Activated naive CD4-positive, alpha-beta T cell treated with anti-CD3 and anti-CD28 coated beads, Interleukin-2, amount 50 U/mL, for 24 hours (primary cell): ENCODE results near the gene BRD4.
A peak's percentile ranks its signal among the peaks of the same experiment; 100 is the strongest.

Experiments used
- H3K27ac Mint-ChIP-seq: one replicate; pipeline ENCODE4 v1.8.0; 2021; ENCODE audit warnings: mild to moderate bottlenecking, mixed read lengths
- H3K27me3 Mint-ChIP-seq: one replicate; pipeline ENCODE4 v1.8.0; 2021; ENCODE audit warnings: mixed read lengths
- H3K36me3 Mint-ChIP-seq: one replicate; pipeline ENCODE4 v1.8.0; 2021; ENCODE audit warnings: mixed read lengths
- H3K4me1 Mint-ChIP-seq: one replicate; pipeline ENCODE4 v1.8.0; 2021; ENCODE audit warnings: mixed read lengths
- H3K4me3 Mint-ChIP-seq: one replicate; pipeline ENCODE4 v1.8.0; 2021; ENCODE audit warnings: mild to moderate bottlenecking, mixed read lengths
- H3K9me3 Mint-ChIP-seq: one replicate; pipeline ENCODE4 v1.8.0; 2021; ENCODE audit warnings: mixed read lengths

Gene BRD4

DNA sequence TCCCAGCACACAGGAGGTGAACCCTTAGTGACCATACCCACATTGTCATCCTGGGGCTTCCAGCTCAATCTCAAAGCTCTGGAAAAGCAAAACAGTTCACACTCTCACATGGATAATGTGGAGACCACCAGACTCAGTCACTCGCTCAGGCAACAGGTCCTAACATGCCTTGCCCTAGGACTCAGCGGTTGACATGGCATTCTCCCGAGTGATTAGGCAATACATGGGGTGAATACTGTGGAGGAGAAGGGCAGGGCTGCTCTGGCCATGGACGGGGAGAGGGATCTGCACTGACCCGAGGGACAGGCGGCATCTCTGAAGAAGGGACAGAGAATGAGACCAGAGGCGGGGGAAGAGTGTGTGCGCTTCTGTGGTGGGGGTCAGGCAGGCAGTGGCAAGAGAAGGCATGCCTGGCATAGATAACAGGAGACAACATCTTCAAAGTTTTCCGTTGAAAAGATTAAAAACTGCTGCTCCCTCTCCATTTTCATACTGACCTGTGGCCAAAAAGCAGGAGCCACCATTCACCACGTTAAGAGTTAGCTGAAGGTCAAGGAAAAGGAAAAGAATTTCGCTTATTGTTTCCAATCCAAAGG lies 55.6 kb downstream of the BRD4 start:
- H3K4me3 Mint-ChIP-seq: no peak overlapping the region
- no peaks in the 10 kb centered on the region for H3K9me3 Mint-ChIP-seq
- peaks cover 79% of the 10 kb centered on the region for H3K4me1 Mint-ChIP-seq
- H3K36me3 Mint-ChIP-seq: no peaks in the 10 kb centered on the region
- H3K27me3 Mint-ChIP-seq: no peaks in the 10 kb centered on the region
- H3K27ac Mint-ChIP-seq: peak overlapping the region; percentile 47

DNA sequence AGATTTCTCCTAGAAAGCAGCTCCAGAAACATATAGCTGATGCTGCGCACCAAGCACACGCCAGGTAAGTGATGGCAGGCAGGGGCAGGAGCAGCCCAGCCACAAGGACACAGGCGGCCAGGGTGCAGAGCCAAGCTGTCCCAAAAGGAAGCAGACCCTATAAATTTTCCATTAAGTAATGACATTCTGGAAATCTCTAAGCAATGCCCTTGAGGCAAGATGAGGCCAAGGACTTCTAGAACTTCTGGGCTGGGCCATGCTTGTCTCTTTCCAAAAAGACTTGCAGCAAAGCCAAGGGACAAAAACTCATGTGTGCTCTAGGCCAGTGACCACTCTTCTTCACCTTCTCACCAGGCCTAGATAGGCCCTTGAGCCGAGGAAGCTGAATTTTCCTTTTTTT lies 57.9 kb downstream of the BRD4 start:
- Mint-ChIP-seq H3K36me3 (peaks cover 5% of the 10 kb centered on the region), H3K9me3 (no peaks in the 10 kb centered on the region), H3K27me3 (no peaks in the 10 kb centered on the region), H3K4me3 (no peak overlapping the region), H3K27ac (no peak overlapping the region), H3K4me1 (peaks cover 79% of the 10 kb centered on the region)

DNA sequence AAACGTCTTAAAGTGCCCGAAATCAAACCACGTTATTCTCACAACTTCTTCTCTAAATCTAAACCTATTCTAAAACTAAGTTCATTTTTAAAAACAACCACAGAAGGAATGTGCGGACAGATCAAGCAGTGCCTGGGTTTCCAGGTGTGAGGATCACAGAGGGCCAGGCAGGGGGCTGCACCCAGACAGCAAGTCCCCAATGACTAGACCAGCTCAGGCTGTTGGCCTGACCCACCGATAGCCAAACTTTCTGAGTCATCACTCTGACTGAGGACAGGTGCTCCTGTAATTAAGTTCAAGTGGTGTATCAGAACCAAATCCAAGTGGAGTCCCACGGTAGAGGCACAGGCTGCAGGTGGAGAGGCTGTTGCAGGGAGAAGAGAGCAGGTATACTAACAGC lies 62.5 kb downstream of the BRD4 start:
- no peak overlapping the region for H3K4me3 Mint-ChIP-seq
- H3K9me3 Mint-ChIP-seq: no peaks in the 10 kb centered on the region
- H3K27ac Mint-ChIP-seq: peak overlapping the region; percentile 62
- H3K27me3 Mint-ChIP-seq: no peaks in the 10 kb centered on the region
- peaks cover 5% of the 10 kb centered on the region for H3K36me3 Mint-ChIP-seq
- peaks cover 58% of the 10 kb centered on the region for H3K4me1 Mint-ChIP-seq

DNA sequence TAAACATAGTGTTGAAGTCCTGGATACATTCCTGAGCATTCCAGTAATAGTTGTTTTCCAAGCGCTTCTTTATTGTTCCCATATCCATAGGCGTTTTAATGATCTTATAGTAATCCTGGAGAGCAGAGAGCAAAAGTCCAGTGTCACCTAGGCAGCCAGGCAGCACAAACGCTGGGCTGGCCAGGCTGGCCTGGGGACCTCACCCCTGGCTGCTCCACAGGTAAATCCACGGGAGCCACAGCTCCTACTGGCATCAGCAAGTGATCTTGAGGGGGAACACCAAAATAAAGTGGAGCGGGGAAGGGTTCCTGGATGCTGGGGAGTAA lies 63.4 kb downstream of the BRD4 start:
- Mint-ChIP-seq H3K4me1 (peaks cover 52% of the 10 kb centered on the region), H3K9me3 (no peaks in the 10 kb centered on the region), H3K36me3 (peaks cover 5% of the 10 kb centered on the region), H3K4me3 (no peak overlapping the region), H3K27me3 (no peaks in the 10 kb centered on the region), H3K27ac (peak overlapping the region; percentile 44)

DNA sequence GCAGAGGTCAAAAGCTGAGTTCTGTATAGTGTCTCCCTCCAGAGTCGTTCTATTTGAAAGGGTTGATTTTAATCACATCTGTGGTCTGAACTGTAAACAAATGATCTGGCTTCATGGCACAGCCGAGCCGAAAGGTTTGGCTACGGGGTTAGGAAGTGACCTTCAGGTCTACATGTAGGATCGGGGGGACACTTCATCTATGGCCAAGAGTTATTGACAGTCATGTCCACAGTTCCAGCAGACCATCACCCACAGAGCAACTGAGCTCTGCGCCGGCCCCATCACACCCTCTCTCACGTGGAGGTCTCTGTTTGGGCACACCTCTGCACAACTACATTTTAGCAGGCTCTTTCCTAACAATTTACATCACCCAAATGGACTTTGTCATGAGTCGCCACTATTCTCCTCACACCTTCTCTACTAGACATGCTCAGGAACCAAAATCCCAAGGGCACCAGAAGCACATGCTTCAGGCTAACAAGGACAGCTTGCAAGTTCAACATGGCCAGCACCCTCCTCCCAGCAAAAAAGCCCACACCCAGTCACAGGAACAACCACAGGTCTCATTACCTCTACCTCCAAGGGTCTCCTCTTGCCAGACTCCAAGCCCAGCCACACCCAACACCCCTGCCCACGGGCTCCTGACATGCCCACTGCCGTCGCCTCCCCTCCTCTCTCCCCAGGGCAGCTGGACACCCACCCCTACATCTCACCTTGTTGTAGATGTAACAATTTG lies 64.0 kb downstream of the BRD4 start:
- Mint-ChIP-seq H3K36me3 (peaks cover 5% of the 10 kb centered on the region), H3K9me3 (no peaks in the 10 kb centered on the region), H3K27ac (peak overlapping the region; percentile 44), H3K4me3 (no peak overlapping the region), H3K27me3 (no peaks in the 10 kb centered on the region), H3K4me1 (peaks cover 50% of the 10 kb centered on the region)

DNA sequence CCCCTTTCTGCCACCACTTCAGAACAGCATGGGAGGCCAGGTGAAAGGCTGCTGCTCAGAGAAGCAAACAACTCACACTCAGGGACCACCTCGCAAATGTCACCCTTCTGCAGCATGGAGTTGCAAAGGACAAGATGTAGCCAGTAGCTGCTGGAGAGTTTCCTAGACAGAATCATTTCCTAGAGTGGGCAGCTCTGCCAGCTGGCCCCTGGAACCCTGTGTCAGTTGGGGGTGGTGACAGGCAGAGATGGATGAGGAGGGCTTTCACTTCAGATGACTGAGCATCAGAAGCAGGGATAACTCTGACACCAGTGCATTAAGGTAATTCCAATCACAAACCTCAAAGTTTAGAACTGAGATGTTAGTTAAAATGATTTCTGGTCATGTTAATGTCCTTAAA lies 65.7 kb downstream of the BRD4 start:
- Mint-ChIP-seq H3K9me3 (no peaks in the 10 kb centered on the region), H3K4me3 (no peak overlapping the region), H3K36me3 (peaks cover 5% of the 10 kb centered on the region), H3K27ac (no peak overlapping the region), H3K4me1 (peaks cover 40% of the 10 kb centered on the region), H3K27me3 (no peaks in the 10 kb centered on the region)

DNA sequence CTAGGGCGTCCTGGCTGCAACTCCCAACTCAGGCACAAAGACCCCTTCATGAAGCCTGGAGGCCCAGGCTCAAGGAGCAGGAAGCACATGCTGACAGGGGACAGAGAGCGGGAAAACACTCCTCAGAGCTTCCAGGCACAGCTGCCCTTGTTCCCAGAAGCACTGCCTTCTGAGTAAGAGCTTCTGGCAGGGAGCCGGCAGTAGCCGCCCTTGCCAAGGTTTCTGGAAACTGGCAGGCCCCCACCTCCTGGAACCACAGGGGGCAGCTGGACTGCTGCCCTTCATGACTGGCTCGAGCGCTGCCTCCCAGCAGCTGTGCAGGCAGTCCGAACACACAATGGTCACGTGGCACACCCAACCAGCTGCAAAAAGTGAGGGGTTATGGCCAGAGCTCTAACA lies 66.5 kb downstream of the BRD4 start:
- no peak overlapping the region for H3K4me3 Mint-ChIP-seq
- H3K9me3 Mint-ChIP-seq: no peaks in the 10 kb centered on the region
- no peaks in the 10 kb centered on the region for H3K27me3 Mint-ChIP-seq
- H3K36me3 Mint-ChIP-seq: no peaks in the 10 kb centered on the region
- H3K27ac Mint-ChIP-seq: no peak overlapping the region
- H3K4me1 Mint-ChIP-seq: peaks cover 32% of the 10 kb centered on the region

DNA sequence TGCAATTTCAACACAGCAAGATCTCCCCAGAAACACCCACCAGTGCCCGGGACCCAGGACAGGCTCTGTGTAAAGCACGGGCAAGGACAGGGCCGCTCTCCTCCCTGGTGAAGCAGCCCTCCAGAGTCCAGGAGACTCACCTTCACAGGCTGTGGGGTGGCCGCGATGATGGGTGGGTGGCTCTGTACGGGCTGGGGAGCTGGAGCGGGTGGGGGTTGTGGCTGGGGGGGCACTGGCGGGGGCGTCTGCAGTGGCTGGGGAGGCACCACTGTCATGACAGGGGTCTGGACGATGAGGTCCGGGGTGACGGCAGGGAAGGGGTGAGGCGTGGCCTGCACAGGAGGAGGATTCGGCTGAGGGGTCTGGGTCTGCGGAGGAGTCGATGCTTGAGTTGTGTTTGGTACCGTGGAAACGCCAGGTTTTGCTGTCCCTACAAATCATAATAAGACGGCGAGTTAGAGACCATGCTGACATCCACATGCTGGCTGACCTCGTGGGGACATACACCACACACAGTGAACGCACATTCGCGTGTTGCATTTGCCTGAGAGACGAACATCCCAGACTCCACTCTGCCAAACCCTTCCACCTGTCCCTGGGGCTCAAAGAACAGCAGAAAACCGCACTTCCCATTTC lies 67.0 kb downstream of the BRD4 start:
- Mint-ChIP-seq H3K27me3 (no peaks in the 10 kb centered on the region), H3K9me3 (no peaks in the 10 kb centered on the region), H3K27ac (no peak overlapping the region), H3K4me1 (peaks cover 27% of the 10 kb centered on the region), H3K4me3 (no peak overlapping the region), H3K36me3 (peaks cover 2% of the 10 kb centered on the region)

DNA sequence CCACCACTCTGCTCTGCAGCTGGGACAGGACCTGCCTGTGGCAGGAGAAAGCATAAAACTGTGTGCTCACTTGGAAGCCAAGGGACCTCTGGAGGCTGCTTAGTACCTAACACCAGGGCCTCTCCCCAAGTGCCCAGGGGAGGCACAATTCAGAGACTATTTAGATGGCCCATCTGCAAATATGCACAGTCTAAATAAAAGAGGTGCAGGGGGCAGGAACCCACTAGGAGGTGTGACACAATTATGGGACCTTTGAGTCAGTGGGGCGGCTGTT lies 67.5 kb downstream of the BRD4 start:
- Mint-ChIP-seq H3K27ac (no peak overlapping the region), H3K27me3 (no peaks in the 10 kb centered on the region), H3K4me3 (no peak overlapping the region), H3K9me3 (no peaks in the 10 kb centered on the region), H3K4me1 (peaks cover 22% of the 10 kb centered on the region), H3K36me3 (peaks cover 2% of the 10 kb centered on the region)

DNA sequence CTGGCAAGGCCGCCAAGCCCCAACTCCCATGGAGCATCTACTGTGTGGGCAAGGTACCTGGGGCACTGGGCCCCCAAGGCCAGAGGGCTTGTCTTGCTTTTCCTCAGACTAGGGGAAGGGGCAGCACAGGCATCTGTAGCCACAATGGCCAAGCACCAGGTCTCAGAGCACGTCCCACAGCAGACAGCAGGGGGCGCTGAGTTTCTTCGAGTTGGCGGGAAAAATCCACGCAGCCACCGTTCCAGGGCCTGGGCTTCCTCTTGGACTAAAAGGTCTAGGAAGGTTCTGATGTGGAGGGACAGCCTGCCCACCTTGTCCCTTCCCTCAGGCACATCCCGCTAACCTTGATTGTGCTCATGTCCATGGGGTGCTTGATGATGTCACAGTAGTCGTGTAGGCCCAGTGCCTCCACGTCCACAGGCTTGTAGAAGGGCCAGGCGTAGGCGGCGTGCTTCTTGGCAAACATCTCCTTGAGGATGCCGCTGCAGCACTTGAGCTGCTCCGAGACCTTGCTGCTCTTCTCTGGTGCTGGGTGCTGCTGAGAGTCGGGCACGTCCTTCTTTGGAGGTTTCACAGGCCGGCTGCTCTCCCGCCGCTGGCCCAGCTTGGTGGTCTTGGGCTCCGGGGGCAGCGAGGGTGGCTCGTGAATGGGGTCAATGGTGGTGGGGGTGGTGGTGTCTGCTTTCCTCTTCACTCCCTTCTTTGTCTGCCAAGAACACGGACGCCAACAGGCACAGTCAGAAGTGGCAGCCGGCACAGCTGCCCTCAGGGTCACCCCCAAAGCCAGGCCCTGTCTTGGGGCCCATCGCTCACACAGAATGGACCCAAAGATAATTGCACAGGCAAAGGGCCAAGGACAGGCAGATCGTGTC lies 68.0 kb downstream of the BRD4 start:
- Mint-ChIP-seq H3K36me3 (peaks cover 2% of the 10 kb centered on the region), H3K4me1 (peaks cover 17% of the 10 kb centered on the region), H3K27ac (no peak overlapping the region), H3K9me3 (no peaks in the 10 kb centered on the region), H3K4me3 (no peak overlapping the region), H3K27me3 (no peaks in the 10 kb centered on the region)

DNA sequence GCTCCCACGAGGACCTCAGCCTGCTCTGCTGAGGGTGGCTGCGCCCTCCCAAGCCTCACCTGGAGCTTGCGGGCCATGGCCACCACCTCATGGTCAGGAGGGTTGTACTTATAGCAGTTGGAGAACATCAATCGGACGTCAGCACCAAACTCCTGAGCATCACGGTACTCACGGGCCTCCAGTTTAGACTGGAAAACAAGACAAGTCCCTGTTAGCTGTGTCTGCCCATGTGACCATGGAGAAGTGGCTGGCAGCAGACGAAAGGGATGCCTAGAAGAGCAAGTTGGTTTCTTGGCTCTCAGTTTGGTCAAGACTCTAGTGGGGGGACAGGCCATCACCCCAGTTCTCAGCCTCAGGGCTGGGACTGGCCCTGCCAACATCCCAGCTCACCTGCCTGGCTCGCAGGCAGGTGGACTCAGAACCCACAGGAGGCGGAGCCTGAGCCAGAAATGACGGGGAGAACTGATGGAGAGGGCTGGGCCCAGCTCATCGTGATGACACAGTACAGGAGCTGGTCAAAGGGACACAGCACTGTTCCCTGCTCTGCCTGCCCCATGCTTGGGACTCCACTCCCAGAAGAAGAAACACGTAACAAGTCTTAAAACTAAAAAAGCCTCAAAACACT lies 68.9 kb downstream of the BRD4 start:
- Mint-ChIP-seq H3K36me3 (peaks cover 2% of the 10 kb centered on the region), H3K4me3 (no peak overlapping the region), H3K27ac (no peak overlapping the region), H3K4me1 (peaks cover 11% of the 10 kb centered on the region), H3K9me3 (no peaks in the 10 kb centered on the region), H3K27me3 (no peaks in the 10 kb centered on the region)

DNA sequence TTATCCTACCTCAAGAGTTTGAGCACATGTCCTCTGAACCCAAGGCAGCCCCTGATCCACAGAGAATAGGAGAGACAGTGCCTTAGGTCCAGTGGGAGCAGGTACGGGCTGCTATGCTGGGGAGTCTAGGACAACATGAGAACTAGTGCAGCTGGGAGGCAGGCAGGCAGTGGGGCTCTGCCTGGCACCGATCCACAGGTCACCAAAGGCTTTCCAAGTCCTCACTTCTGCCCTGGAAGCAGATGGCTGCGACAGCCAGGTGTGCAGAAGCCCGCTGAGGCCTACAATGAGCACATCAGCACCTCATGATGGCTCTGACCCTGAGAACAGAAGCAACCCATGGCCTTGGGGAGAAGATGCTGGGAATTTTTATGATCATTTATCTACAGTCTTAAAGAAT lies 70.3 kb downstream of the BRD4 start:
- Mint-ChIP-seq H3K4me1 (no peaks in the 10 kb centered on the region), H3K27ac (no peak overlapping the region), H3K27me3 (no peaks in the 10 kb centered on the region), H3K4me3 (no peak overlapping the region), H3K36me3 (peaks cover 3% of the 10 kb centered on the region), H3K9me3 (no peaks in the 10 kb centered on the region)

DNA sequence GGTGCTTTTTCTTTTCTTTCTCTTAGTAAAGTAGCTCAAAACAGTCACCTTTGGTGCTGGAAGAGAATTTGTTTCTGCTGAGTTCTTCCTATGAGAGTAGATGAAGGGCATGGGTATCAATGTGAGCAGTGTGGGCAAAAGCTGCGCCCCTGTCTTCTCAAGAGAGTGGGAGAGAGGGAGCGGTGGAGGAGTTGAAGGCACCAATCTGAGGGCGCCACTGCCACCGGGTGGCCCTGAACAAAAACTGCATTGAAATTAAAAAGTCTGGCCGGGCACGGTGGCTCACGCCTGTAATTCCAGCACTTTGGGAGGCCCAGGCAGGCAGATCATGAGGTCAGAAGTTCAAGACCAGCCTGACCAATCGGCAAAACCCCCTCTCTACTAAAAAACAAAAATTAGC lies 71.4 kb downstream of the BRD4 start:
- Mint-ChIP-seq H3K36me3 (peaks cover 4% of the 10 kb centered on the region), H3K4me3 (no peak overlapping the region), H3K27me3 (no peaks in the 10 kb centered on the region), H3K27ac (peak overlapping the region; percentile 35), H3K9me3 (no peaks in the 10 kb centered on the region), H3K4me1 (no peaks in the 10 kb centered on the region)

DNA sequence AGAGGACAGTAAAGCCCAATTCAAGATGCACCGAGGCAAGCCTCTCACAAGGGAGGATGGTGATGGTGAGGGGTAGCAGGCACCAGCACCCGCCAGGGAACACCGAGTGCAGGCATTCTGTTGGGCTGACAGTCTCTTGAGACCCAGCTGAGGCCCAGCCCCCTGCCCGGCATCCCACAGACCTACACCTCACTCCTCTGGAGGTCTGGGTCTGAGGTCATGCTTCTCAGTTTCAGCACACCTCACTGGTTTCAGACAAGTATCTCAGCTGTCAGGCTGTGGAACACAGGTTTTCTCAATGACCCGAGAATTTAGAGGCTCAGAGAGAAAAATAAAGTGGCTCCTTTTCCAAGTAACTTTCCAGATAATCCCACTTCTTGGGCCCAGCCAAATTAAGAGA lies 72.4 kb downstream of the BRD4 start:
- H3K27me3 Mint-ChIP-seq: no peaks in the 10 kb centered on the region
- H3K9me3 Mint-ChIP-seq: no peaks in the 10 kb centered on the region
- H3K4me1 Mint-ChIP-seq: no peaks in the 10 kb centered on the region
- no peak overlapping the region for H3K4me3 Mint-ChIP-seq
- no peak overlapping the region for H3K27ac Mint-ChIP-seq
- H3K36me3 Mint-ChIP-seq: peaks cover 5% of the 10 kb centered on the region

DNA sequence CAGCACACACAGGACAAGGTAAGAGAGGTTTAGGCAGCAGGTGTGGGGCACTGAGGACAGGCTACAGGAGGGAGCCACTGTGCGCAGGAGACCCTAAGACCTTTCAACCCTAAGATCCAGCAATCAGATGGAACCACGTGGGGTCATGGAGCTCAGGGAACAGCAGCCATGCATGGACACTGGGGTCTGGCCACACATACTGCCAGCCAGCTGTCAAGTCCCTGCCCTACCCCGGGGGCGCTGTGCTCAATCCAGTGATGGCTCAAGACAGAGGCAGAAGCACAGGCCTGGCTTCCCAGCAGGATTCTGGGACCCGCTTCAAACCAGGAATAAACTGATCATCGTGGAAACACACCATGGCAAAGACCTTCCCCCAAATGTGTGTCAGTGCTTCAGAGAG lies 74.6 kb downstream of the BRD4 start:
- Mint-ChIP-seq H3K27ac (no peak overlapping the region), H3K27me3 (no peaks in the 10 kb centered on the region), H3K36me3 (peaks cover 13% of the 10 kb centered on the region), H3K4me3 (no peak overlapping the region), H3K9me3 (no peaks in the 10 kb centered on the region), H3K4me1 (no peaks in the 10 kb centered on the region)
